ENCODE data around the gene NOP58. TPM values are rescaled to one million over a fixed set of nuclear protein-coding genes. Genes with fewer than 3 reads are reported as not detected.
A peak's percentile ranks its signal among the peaks of the same experiment; 100 is the strongest.

The NOP58 gene
- total RNA-seq, 1 experiment from 2014 or later: 159 TPM

GRCh38 chr2:202278036-202278760, 12.6 kb downstream of the NOP58 start:
- Mint-ChIP-seq H3K4me3 (ENCODE audit: low read depth, unreplicated experiment) (peak overlapping the region; percentile 41), H3K27me3 (ENCODE audit: unreplicated experiment) (no peaks in the 10 kb centered on the region), H3K36me3 (ENCODE audit: insufficient read depth, unreplicated experiment) (peaks cover 62% of the 10 kb centered on the region), H3K9me3 (ENCODE audit: low read depth, unreplicated experiment) (no peaks in the 10 kb centered on the region), H3K4me1 (ENCODE audit: low read depth, unreplicated experiment) (peaks cover 12% of the 10 kb centered on the region), H3K27ac (ENCODE audit: unreplicated experiment) (peak overlapping the region; percentile 73)
- no peak for DNase-seq
- intact Hi-C loops (cut with micrococcal nuclease; ENCODE audit: unreplicated experiment): loop anchor here (5.0 kb wide), 1 partner anchor 61 kb away; no protein-coding TSS in a partner anchor
- CTCF ChIA-PET: interaction anchor here (0.6 to 1.4 kb wide), 3 partner anchors 11 to 1629 kb away, joined by 3 to 4 read pairs (median 3); no protein-coding TSS in a partner anchor
- BruUV-seq (replicated peaks): TSS peak; percentile 7
- TF ChIP-seq, protein P1, sequence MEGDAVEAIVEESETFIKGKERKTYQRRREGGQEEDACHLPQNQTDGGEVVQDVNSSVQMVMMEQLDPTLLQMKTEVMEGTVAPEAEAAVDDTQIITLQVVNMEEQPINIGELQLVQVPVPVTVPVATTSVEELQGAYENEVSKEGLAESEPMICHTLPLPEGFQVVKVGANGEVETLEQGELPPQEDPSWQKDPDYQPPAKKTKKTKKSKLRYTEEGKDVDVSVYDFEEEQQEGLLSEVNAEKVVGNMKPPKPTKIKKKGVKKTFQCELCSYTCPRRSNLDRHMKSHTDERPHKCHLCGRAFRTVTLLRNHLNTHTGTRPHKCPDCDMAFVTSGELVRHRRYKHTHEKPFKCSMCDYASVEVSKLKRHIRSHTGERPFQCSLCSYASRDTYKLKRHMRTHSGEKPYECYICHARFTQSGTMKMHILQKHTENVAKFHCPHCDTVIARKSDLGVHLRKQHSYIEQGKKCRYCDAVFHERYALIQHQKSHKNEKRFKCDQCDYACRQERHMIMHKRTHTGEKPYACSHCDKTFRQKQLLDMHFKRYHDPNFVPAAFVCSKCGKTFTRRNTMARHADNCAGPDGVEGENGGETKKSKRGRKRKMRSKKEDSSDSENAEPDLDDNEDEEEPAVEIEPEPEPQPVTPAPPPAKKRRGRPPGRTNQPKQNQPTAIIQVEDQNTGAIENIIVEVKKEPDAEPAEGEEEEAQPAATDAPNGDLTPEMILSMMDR (IDR thresholded peaks at IDR 0.05; ENCODE audit: unreplicated experiment): no peak

- intact Hi-C loops (cut with micrococcal nuclease; ENCODE audit: unreplicated experiment): loop anchor here (5.0 kb wide), 1 partner anchor 62 kb away; no protein-coding TSS in a partner anchor
- H3K36me3 Mint-ChIP-seq (ENCODE audit: insufficient read depth, unreplicated experiment): peaks cover 66% of the 10 kb centered on the region
- DNase-seq: no peak
Measured at GRCh38 chr2:202278944-202279343, 13.4 kb downstream of the NOP58 start.

DNA sequence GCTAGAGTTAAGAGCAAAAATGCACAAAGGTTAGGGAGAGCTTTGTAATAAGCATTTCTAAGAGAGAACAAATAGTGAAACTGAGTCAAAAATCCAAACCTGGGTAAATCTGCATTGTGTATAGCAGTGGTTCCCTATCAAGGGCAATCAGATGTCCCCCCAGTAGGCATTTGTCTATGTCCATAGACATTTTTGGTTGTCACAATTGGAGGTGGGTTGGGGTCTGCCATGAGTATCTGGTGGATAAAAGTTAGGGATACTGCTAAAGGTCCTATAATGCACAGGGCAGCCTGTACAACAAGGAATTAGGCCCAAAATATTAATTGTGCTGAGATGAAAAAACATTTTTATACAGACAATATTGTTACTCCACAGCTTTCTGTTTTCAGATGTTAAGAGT, 21.0 kb downstream of the NOP58 start:
- TF ChIP-seq, protein P1 (IDR thresholded peaks at IDR 0.05; ENCODE audit: unreplicated experiment): no peak
- no peaks in the 10 kb centered on the region for H3K9me3 Mint-ChIP-seq (ENCODE audit: low read depth, unreplicated experiment)
- CTCF ChIA-PET: interaction anchor here (0.7 kb wide), 2 partner anchors 13 to 238 kb away, joined by 4 to 9 read pairs; no protein-coding TSS in a partner anchor
- H3K36me3 Mint-ChIP-seq (ENCODE audit: insufficient read depth, unreplicated experiment): peaks cover 94% of the 10 kb centered on the region
- H3K27me3 Mint-ChIP-seq (ENCODE audit: unreplicated experiment): no peaks in the 10 kb centered on the region
- no peaks in the 10 kb centered on the region for H3K4me1 Mint-ChIP-seq (ENCODE audit: low read depth, unreplicated experiment)
- H3K27ac Mint-ChIP-seq (ENCODE audit: unreplicated experiment): no peak overlapping the region
- intact Hi-C loops (cut with micrococcal nuclease; ENCODE audit: unreplicated experiment): no loop called here
- no peak for DNase-seq
- BruUV-seq (replicated peaks): no TSS peak
- H3K4me3 Mint-ChIP-seq (ENCODE audit: low read depth, unreplicated experiment): no peak overlapping the region

More at GRCh38 chr2:202278944-202279343, 13.4 kb downstream of the NOP58 start:
- Mint-ChIP-seq H3K27ac (ENCODE audit: unreplicated experiment) (no peak overlapping the region), H3K9me3 (ENCODE audit: low read depth, unreplicated experiment) (no peaks in the 10 kb centered on the region), H3K27me3 (ENCODE audit: unreplicated experiment) (no peaks in the 10 kb centered on the region), H3K4me3 (ENCODE audit: low read depth, unreplicated experiment) (no peak overlapping the region), H3K4me1 (ENCODE audit: low read depth, unreplicated experiment) (peaks cover 12% of the 10 kb centered on the region)
- CTCF ChIA-PET: no interaction called here
- no TSS peak for BruUV-seq (replicated peaks)
- TF ChIP-seq, protein P1 (IDR thresholded peaks at IDR 0.05; ENCODE audit: unreplicated experiment): no peak

DNA sequence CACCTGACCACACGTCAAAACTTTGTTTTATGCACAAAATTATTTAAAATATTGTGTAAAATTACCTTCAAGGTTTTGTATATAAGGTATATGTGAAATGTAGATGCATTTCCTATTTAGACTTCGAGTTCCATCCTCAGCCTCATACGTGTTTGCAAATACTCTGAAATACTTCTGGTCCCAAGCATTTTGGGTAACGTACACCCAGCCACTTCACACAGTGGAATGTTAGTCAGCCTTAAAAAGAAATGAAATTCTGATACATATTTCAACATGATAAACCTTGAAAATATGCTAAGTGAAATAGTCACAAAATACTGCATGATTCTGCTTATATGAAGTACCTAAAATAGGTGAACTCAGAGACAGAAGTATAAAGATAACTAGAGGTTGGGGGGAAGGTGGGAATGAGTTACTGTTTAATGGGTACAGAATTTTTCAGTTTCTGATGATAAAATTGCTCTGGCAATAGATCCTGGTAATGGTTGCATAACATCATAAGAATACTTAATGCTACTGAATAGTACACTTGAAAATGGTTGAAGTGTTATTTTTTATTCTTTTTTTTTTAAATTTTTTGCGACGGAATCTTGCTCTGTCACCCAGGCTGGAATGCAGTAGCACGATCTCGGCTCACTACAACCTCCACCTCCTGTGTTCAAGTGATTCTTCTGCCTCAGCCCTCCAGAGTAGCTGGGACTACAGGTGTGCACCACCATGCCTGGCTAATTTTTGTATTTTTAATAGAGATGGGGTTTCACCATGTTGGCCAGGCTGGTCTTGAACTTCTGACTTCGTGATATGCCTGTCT, 24.0 kb downstream of the NOP58 start:
- H3K36me3 Mint-ChIP-seq (ENCODE audit: insufficient read depth, unreplicated experiment): peaks cover 91% of the 10 kb centered on the region
- intact Hi-C loops (cut with micrococcal nuclease; ENCODE audit: unreplicated experiment): loop anchor here (10.0 kb wide), 1 partner anchor 495 kb away; no protein-coding TSS in a partner anchor
- BruUV-seq (replicated peaks): no TSS peak
- no peak overlapping the region for H3K4me3 Mint-ChIP-seq (ENCODE audit: low read depth, unreplicated experiment)
- H3K27me3 Mint-ChIP-seq (ENCODE audit: unreplicated experiment): no peaks in the 10 kb centered on the region
- CTCF ChIA-PET: no interaction called here
- H3K27ac Mint-ChIP-seq (ENCODE audit: unreplicated experiment): no peak overlapping the region
- no peaks in the 10 kb centered on the region for H3K9me3 Mint-ChIP-seq (ENCODE audit: low read depth, unreplicated experiment)
- DNase-seq: no peak
- no peaks in the 10 kb centered on the region for H3K4me1 Mint-ChIP-seq (ENCODE audit: low read depth, unreplicated experiment)
- TF ChIP-seq, protein P1 (IDR thresholded peaks at IDR 0.05; ENCODE audit: unreplicated experiment): no peak
